GM21447 (cell line): ENCODE results near the gene TRPM4.
"Not testable (repeated sequence)": the region's sequence is repeated elsewhere in the genome, so short reads cannot be mapped to it uniquely, and the experiment has no call there.

Experiments
- ATAC-seq: cut with Tn5 transposase; IDR thresholded peaks from one replicate; pipeline ENCODE4 v1.9.1; 2021; ENCODE audit not compliant: unreplicated experiment

TRPM4 gene

DNA sequence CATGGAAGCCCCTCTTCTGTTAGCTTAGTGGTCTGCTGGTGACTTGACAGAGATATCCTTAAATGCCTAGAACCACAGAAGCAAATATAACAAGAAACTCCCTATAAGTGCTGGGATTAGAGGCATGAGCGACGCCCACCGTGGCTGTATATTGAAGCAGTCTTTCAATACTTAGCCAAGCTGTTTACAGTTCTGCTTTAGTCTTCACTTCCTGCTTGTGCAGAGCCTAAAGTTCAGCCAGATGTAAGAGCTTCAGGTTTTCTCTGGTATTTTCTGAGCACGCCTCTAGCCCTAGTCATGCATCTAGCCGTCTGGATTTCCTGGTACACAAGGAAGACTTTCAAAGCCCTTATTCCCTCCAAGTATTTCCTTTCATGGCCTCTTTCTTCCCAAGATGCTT is 28.5 kb downstream of the TRPM4 start:
- ATAC-seq, result no peak

- no peak for ATAC-seq
These were observed 31.1 kb downstream of the TRPM4 start for GRCh38 chr19:49188626-49189200.

DNA sequence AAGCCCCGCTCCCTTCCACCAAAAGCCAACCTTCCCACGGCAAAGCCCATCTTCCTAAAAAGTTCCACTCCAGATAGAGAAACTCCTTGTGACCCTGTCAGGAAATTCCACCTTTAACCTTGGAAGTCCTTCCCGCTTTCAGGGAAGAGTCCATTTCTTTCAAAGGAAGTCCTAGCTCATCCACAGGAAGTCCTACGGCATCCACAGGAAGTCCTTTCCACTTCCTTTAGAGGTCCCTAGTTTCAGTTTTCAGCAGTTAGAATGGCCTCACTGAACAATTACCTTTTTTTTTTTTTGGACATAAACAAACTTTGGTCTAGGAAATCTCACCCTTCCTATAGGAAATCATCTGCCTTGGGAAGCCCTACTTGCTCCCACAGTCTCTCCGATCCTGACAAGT is 31.7 kb downstream of the TRPM4 start:
- no peak for ATAC-seq

DNA sequence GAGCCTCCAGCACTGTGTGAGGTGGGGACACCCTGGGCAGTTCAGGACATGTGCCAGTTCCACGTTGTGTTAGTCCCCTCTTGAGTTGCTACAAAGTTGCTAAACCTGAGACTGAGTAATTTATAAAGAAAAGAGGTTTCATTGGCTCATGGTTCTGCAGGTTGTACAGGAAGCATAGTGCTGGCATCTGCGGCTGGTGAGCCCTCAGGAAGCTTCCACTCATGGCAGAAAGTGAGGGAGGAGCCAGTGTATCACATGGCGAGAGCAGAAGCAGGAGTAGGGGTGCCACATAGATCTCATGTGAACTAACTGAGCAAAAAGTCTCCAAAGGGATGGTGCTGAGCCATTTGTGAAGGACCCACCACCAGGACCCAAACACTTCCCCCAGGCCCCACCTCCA is 33.2 kb downstream of the TRPM4 start:
- no peak for ATAC-seq

DNA sequence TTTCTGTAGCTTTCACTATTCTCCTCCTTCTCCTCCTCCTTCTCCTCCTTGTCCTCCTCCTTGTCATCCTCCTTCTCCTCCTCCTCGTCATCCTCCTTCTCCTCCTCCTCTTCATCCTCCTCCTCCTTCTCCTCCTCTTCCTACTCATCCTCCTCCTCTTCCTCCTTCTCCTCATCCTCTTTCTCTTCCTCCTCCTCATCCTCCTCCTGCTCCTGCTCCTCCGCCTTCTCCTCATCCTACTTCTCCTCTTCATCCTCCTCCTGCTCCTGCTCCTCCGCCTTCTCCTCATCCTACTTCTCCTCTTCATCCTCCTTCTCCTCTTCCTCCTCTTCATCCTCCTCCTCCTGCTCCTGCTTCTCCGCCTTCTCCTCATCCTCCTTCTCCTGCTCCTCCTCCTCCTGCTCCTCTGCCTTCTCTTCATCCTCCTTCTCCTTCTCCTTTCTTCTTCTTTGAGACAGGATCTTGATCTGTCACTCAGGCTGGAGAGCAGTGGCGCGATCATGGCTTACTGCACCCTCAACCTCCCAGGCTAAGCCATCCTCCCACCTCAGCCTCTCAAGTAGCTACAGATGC is 36.3 kb downstream of the TRPM4 start:
- ATAC-seq, result no peak

DNA sequence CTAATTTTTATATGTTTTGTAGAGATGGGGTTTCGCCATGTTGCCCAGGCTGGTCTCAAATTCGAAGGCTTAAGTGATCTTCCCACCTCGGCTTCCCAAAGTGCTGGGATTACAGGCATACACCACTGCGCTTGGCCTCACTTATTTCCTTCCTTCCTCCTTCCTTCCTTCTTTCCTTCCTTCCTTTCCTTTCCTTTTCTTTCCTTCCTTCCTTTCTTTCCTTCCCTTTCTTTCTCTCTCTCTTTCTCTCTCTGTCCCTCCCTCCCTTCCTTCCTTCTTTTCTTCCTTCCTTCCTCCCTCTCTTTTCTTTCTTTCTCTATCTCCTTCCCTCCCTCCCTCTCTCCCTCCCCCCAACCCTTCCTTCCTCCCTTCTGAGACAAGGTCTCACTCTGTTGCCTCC is 36.8 kb downstream of the TRPM4 start:
- ATAC-seq, result no peak

DNA sequence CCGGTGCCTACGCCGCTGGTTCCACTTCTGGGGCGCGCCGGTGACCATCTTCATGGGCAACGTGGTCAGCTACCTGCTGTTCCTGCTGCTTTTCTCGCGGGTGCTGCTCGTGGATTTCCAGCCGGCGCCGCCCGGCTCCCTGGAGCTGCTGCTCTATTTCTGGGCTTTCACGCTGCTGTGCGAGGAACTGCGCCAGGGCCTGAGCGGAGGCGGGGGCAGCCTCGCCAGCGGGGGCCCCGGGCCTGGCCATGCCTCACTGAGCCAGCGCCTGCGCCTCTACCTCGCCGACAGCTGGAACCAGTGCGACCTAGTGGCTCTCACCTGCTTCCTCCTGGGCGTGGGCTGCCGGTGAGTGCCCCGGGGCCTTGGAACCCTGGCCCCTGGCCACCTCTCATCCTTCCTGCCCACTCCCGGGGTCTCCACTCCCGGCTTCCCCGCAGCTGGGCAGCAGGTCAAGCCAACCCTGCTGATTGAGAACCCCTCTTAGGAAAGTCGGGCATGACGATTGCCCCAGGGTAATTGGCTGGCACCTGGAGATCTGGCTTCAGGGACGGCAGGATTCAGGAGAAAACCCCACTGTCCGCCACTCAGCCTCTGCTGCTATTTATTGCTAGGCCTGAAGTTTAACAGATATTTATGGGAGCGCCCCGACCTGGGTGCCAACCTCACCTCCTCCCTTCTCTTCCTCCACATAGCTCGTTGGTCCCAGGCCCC is 39.1 kb downstream of the TRPM4 start:
- ATAC-seq, result no peak

GRCh38 chr19:49200238-49200862 is 42.8 kb downstream of the TRPM4 start:
- ATAC-seq, result no peak

- no peak for ATAC-seq
These were observed 43.5 kb downstream of the TRPM4 start for GRCh38 chr19:49201042-49201441.

DNA sequence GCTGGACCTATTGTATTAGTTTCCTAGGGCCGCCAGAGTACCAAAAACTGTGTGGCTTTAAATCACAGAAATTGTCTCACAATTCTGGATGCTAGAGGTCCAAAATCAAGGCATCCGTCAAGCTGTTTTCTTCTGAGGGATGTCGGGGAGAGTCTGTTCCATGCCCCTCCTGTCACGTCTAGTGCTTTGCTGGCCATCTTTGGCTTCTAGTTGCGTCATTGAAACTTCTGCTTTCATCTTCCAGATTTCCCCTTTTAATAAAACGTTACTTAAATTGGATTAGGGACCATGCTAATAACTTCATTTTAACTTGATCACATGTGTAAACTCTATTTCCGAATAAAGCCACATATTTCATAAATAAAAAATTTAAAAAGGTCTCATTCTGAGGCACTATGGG is 47.5 kb downstream of the TRPM4 start:
- ATAC-seq, result no peak

DNA sequence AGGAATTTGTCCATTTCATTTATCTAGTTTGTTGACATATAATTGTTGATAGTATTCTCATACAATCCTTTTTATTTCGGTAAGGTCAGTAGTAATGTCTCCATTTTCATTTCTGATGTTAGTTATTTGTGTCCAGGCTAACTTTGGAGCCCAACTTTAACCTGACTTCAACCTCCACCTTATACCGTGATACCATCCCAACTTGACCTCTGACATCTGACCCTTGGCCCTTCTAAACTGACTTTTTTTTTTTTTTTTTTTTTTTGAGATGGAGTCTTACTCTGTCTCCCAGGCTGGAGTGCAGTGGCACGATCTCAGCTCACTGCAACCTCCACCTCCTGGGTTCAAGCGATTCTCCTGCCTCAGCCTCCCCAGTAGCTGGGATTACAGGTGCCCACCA is 51.9 kb downstream of the TRPM4 start:
- not testable (repeated sequence) for ATAC-seq

- no peak for ATAC-seq
These were observed 52.7 kb downstream of the TRPM4 start for GRCh38 chr19:49210108-49210900.

- ATAC-seq, result no peak
These were observed 53.4 kb downstream of the TRPM4 start for GRCh38 chr19:49210901-49211451.

DNA sequence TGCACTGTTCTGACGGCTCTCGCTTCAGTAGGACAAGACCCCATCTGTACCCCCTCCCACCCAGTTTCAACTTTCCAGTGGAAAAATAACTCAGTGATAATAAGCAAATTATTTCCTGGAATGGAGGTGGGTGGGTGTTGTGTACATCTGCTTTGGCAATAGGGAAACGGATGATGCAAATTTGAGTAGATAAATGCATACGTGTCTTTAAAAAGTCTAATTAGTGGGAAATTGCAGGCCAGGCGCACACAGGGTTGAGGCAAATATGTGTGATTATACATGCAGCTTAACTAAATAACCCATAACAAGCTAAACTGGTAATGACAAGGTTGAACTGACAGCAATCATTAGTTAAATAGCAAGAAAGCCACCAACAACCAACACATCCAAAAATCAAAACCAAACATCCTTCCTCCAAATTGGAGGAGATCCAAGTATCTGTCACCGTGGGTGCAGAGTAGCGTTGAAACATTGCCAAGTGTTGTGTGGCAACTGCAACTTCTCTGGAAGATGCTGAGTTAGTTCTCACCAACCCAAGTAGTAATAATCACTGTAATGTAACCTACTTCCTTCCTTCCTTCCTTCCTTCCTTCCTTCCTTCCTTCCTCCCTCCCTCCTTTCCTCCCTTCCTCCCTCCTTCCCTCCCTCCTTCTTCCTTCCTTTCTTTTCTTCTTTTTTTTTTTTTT is 54.6 kb downstream of the TRPM4 start:
- ATAC-seq, result no peak

GRCh38 chr19:49213791-49214190 is 56.2 kb downstream of the TRPM4 start:
- ATAC-seq, result no peak

- no peak for ATAC-seq
These were observed 57.1 kb downstream of the TRPM4 start for GRCh38 chr19:49214701-49215100.

- ATAC-seq, result no peak
These were observed 58.5 kb downstream of the TRPM4 start for GRCh38 chr19:49216071-49216470.

DNA sequence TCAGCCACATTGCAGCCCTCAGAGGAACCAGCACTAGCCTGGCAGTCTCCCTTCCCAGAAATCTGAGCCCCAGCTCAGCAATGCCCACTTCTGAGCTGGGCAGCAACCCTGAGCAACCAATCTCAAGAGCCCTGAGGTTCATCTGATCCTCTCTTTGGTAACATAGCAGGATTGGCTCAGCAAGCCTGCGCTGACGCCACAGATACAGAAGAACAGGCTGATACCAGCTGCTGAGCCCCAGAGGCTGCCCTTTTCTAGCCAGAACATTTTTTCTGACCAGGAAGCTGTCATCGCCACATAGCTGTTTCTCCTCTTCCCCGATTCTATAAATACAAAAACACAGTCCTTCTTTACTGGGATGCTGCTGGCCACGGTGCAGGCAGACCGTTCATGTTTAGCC is 59.8 kb downstream of the TRPM4 start:
- ATAC-seq, result no peak

DNA sequence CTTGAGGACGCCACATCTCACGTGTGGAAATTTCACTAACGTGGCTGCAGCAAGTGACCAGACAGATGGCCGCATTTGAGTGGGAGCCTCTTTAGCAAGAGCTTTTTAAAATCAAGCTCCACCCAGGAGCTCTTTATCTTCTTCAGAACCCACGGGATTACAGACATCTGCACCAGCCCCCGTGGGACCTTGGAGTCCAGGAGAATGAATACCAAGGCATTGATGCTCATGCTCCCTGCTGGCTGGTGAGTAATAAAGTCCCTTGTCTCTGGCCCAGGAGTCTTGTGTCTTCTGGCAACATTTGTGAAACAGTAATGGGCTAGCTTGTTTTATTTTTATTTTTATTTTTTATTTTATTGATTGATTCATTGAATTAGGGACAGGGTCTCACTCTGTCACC is 64.4 kb downstream of the TRPM4 start:
- ATAC-seq, result no peak

GRCh38 chr19:49222528-49222927 is 64.9 kb downstream of the TRPM4 start:
- ATAC-seq, result no peak

- ATAC-seq, result no peak
These were observed 65.9 kb downstream of the TRPM4 start for GRCh38 chr19:49223472-49223871.
